IMR-90 (cell line): ENCODE results near the gene AQP12A. TPM values are rescaled to one million over a fixed set of nuclear protein-coding genes. Genes with fewer than 3 reads are reported as not detected.

Experiments
- ATAC-seq: fragments of 200-7000 bp; cut with Tn5 transposase; 2 replicates; pipeline ENCODE4 v1.9.1; 2020; ENCODE audit warnings: low read depth, mild to moderate bottlenecking, moderate library complexity
- BruUV-seq: library from RNA; stranded (reverse); fragments of 400-500 nt; replicated peaks from 2 replicates; lab custom pipeline; 2021; lab: Mats Ljungman, UMichigan
- CTCF ChIA-PET: fragments of 300-600 bp; formaldehyde crosslinking; extraction: SDS; loops from one replicate; lab custom pipeline; 2021; ENCODE audit warnings: antibody characterized with exemption; lab: Yijun Ruan, JAX
- POLR2A ChIA-PET: fragments of 300-600 bp; sonication (Branson Sonifier 250); formaldehyde crosslinking; loops from one replicate; lab custom pipeline; 2022; ENCODE audit warnings: antibody characterized with exemption; ENCODE audit not compliant: unreplicated experiment; lab: Charles Lee
- DNase-seq: peaks from one replicate; pipeline ENCODE4 v3.0.0; 2013
- H2AFZ ChIP-seq: replicated peaks from 2 replicates; pipeline ENCODE3; 2013; ENCODE audit warnings: low read length, mild to moderate bottlenecking; ENCODE audit not compliant: poor library complexity
- H2AK5ac ChIP-seq: 2 replicates; pipeline ENCODE4 v1.6.1; 2013; ENCODE audit warnings: low read depth, low read length, inconsistent platforms
- H2AK9ac ChIP-seq: replicated peaks from 2 replicates; pipeline ENCODE3; 2013; ENCODE audit warnings: mild to moderate bottlenecking, low read depth, low read length, moderate library complexity; ENCODE audit not compliant: poor library complexity
- H2BK120ac ChIP-seq: 2 replicates; pipeline ENCODE4 v1.6.1; 2013; ENCODE audit warnings: low read depth, low read length, inconsistent platforms
- H2BK15ac ChIP-seq: 3 replicates; pipeline ENCODE4 v1.6.1; 2013; ENCODE audit warnings: low read depth, low read length, inconsistent platforms
- H2BK20ac ChIP-seq: 2 replicates; pipeline ENCODE4 v1.6.1; 2013; ENCODE audit warnings: low read depth, mild to moderate bottlenecking, inconsistent platforms, low read length, moderate library complexity
- H2BK5ac ChIP-seq: 2 replicates; pipeline ENCODE4 v1.6.1; 2013; ENCODE audit warnings: mild to moderate bottlenecking, low read depth, low read length, inconsistent platforms; ENCODE audit not compliant: poor library complexity, severe bottlenecking
- H3K14ac ChIP-seq: replicated peaks from 2 replicates; pipeline ENCODE4 v1.6.1; 2013; ENCODE audit warnings: low read depth, low read length, inconsistent platforms
- H3K18ac ChIP-seq: 2 replicates; pipeline ENCODE4 v1.6.1; 2013; ENCODE audit warnings: low read depth, low read length, control low read depth
- H3K23ac ChIP-seq: 2 replicates; pipeline ENCODE4 v1.6.1; 2013; ENCODE audit warnings: low read depth, low read length, inconsistent platforms
- H3K27ac ChIP-seq: 2 replicates; pipeline ENCODE4 v1.5.1; 2013; ENCODE audit warnings: mild to moderate bottlenecking, control low read depth, low read length; ENCODE audit not compliant: insufficient read depth
- H3K27me3 ChIP-seq: 2 replicates; pipeline ENCODE4 v1.6.1; 2013; ENCODE audit warnings: low read length; ENCODE audit not compliant: control insufficient read depth, insufficient read depth
- H3K36me3 ChIP-seq: 2 replicates; pipeline ENCODE4 v1.6.1; 2013; ENCODE audit warnings: low read length, mixed read lengths; ENCODE audit not compliant: control insufficient read depth, insufficient read depth
- H3K4ac ChIP-seq: 2 replicates; pipeline ENCODE4 v1.6.1; 2013; ENCODE audit warnings: low read depth, low read length, inconsistent platforms
- H3K4me1 ChIP-seq: 2 replicates; pipeline ENCODE4 v1.6.1; 2013; ENCODE audit warnings: low read length, mixed read lengths; ENCODE audit not compliant: control insufficient read depth, insufficient read depth
- H3K4me2 ChIP-seq: 2 replicates; pipeline ENCODE4 v1.6.1; 2013; ENCODE audit warnings: low read depth, mild to moderate bottlenecking, control low read depth, low read length, moderate library complexity
- H3K4me3 ChIP-seq: 2 replicates; pipeline ENCODE4 v1.5.1; 2013; ENCODE audit warnings: low read depth, mild to moderate bottlenecking, control low read depth, low read length, moderate library complexity; ENCODE audit not compliant: insufficient read depth
- H3K56ac ChIP-seq: 2 replicates; pipeline ENCODE4 v1.6.1; 2013; ENCODE audit warnings: low read length, inconsistent platforms; ENCODE audit not compliant: insufficient read depth; ENCODE audit errors: extremely low read depth
- H3K79me1 ChIP-seq, 2 experiments: 2 replicates each; pipeline ENCODE4 v1.6.1; 2013; ENCODE audit warnings: low read length in 2 of 2, inconsistent platforms in 1 of 2, low read depth in 1 of 2
- H3K9ac ChIP-seq: 2 replicates; pipeline ENCODE4 v1.6.1; 2013; ENCODE audit warnings: low read depth, low read length, control low read depth
- H3K9me1 ChIP-seq: 2 replicates; pipeline ENCODE4 v1.6.1; 2013; ENCODE audit warnings: low read length, inconsistent platforms; ENCODE audit not compliant: insufficient read depth
- H3K9me3 ChIP-seq: 2 replicates; pipeline ENCODE4 v1.6.1; 2013; ENCODE audit warnings: low read length; ENCODE audit not compliant: control insufficient read depth, insufficient read depth
- H4K20me1 ChIP-seq: 2 replicates; pipeline ENCODE4 v1.6.1; 2013; ENCODE audit warnings: low read length, inconsistent platforms; ENCODE audit not compliant: insufficient read depth
- H4K5ac ChIP-seq: 2 replicates; pipeline ENCODE4 v1.6.1; 2013; ENCODE audit warnings: mild to moderate bottlenecking, low read depth, low read length, control low read depth
- H4K8ac ChIP-seq, 2 experiments: 2 replicates each; pipeline ENCODE4 v1.6.1; 2013; ENCODE audit warnings: low read depth in 2 of 2, low read length in 2 of 2, control low read depth in 1 of 2, inconsistent platforms in 1 of 2
- H4K91ac ChIP-seq: 2 replicates; pipeline ENCODE4 v1.6.1; 2013; ENCODE audit warnings: low read depth, low read length, inconsistent platforms; ENCODE audit not compliant: insufficient read depth
- BHLHE40 ChIP-seq: fragments of 150-350 bp; IDR thresholded peaks from 2 replicates; pipeline ENCODE4 v1.6.1; 2016; ENCODE audit warnings: mild to moderate bottlenecking, low read depth, low read length
- CEBPB ChIP-seq: IDR thresholded peaks from 2 replicates; pipeline ENCODE4 v1.6.1; 2012; ENCODE audit warnings: low read depth, low read length, improper control_type of control experiment
- FOS ChIP-seq: fragments of 150-350 bp; IDR thresholded peaks from 2 replicates; pipeline ENCODE4 v1.6.1; 2016; ENCODE audit warnings: low read depth, low read length
- MAZ ChIP-seq: IDR thresholded peaks from 2 replicates; pipeline ENCODE4 v1.6.1; 2012; ENCODE audit warnings: low read depth, mild to moderate bottlenecking, low read length, improper control_type of control experiment, moderate library complexity, borderline replicate concordance
- NFE2L2 ChIP-seq: fragments of 150-350 bp; IDR thresholded peaks from 2 replicates; pipeline ENCODE4 v1.6.1; 2016; ENCODE audit warnings: low read depth, mild to moderate bottlenecking, low read length
- POLR2A ChIP-seq: IDR thresholded peaks from 2 replicates; pipeline ENCODE4 v1.6.1; 2012; ENCODE audit warnings: mild to moderate bottlenecking, low read depth, low read length
- RAD21 ChIP-seq: IDR thresholded peaks from 2 replicates; pipeline ENCODE4 v1.6.1; 2012; ENCODE audit warnings: low read length, improper control_type of control experiment
- RCOR1 ChIP-seq: IDR thresholded peaks from 2 replicates; pipeline ENCODE4 v1.6.1; 2012; ENCODE audit warnings: mild to moderate bottlenecking, low read length, improper control_type of control experiment; ENCODE audit not compliant: insufficient replicate concordance
- SMC3 ChIP-seq: fragments of 150-350 bp; IDR thresholded peaks from 2 replicates; pipeline ENCODE4 v1.6.1; 2016; ENCODE audit warnings: low read depth, mild to moderate bottlenecking, antibody characterized with exemption, low read length, moderate library complexity
- USF2 ChIP-seq: fragments of 150-350 bp; IDR thresholded peaks from 2 replicates; pipeline ENCODE4 v1.6.1; 2017; ENCODE audit warnings: mild to moderate bottlenecking, antibody characterized with exemption, low read length, low read depth
- WGBS, 2 experiments: methylation state at CpG; one replicate each; pipeline versions ENCODE4 v1.1.5 to v1.1.7; 2013; ENCODE audit warnings: missing lambda C conversion rate in 2 of 2; ENCODE audit not compliant: insufficient read length in 1 of 2; ENCODE audit errors: extremely low coverage in 2 of 2; 5-methylcytosine and 5-hydroxymethylcytosine counted together
- dilution Hi-C: fragments of 300-500 bp; cut with HindIII; formaldehyde crosslinking; loops from one replicate; pipeline ENCODE4 v1.14.3; 2018; ENCODE audit warnings: low sequenced_read_pairs; ENCODE audit not compliant: unreplicated experiment
- in situ Hi-C: fragments of 300-500 bp; cut with MboI; formaldehyde crosslinking; loops from 3 replicates; pipeline ENCODE4 v1.14.3; 2019; ENCODE audit warnings: low sequenced_read_pairs, inconsistent platforms, mixed read lengths
- intact Hi-C: fragments of 100-400 bp; cut with micrococcal nuclease; formaldehyde crosslinking; loops from 2 replicates; pipeline ENCODE4 v1.10.0; 2022
- polyA plus RNA-seq, 3 experiments: library from polyadenylated mRNA; depleted of rRNA; stranded (reverse); fragments of >200 nt; gene quantifications; 2 replicates each; pipeline ENCODE4 v1.2.3, GENCODE V29; 2012; ENCODE audit warnings: low replicate concordance in 1 of 3
- total RNA-seq: library from RNA; depleted of rRNA; stranded (reverse); fragments of >200 nt; gene quantifications from 2 replicates; pipeline ENCODE4 v1.2.3, GENCODE V29; 2012

The AQP12A gene
- total and polyA plus RNA-seq, 2 of the 4 experiments (the other 2 are of a cell fraction): not detected

DNA sequence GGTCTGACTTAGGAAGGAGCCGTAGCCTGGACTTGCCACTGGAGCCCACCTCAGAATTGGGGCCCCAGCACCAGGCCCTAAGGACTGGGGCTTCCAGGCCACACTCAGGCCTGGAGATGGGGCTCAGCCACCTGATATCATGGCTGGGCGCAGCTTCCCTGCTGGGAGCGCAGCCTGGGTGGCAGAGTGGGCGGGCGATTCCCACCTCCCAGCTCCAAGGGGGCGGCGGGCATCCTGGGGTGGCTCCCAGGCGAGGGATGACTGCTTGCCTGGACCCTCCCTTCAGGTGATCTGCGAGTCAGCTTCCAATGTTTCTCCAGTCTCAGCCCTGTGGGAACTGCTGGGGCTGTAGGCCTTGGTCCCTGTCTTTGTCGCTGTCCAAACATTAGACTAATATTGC lies 46.3 kb upstream of the AQP12A start:
- Histone ChIP-seq H3K23ac (no peak overlapping the region), H2BK20ac (no peak overlapping the region), H3K36me3 (no peaks in the 10 kb centered on the region), H3K4me3 (no peak overlapping the region), H4K8ac (no peak overlapping the region), H2AK9ac (no peak overlapping the region), H4K20me1 (no peaks in the 10 kb centered on the region), H2AK5ac (no peak overlapping the region), H3K9ac (no peak overlapping the region), H4K91ac (no peak overlapping the region), H3K4ac (no peak overlapping the region), H3K27ac (no peak overlapping the region), H3K4me1 (no peaks in the 10 kb centered on the region), H3K14ac (no peak overlapping the region), H3K9me1 (no peaks in the 10 kb centered on the region), H3K4me2 (no peak overlapping the region), H2BK15ac (no peak overlapping the region), H4K5ac (no peak overlapping the region), H3K56ac (no peak overlapping the region), H3K79me1 (no peaks in the 10 kb centered on the region), H2AFZ (no peak overlapping the region), H3K18ac (no peak overlapping the region), H3K9me3 (no peaks in the 10 kb centered on the region), H3K27me3 (peaks cover 63% of the 10 kb centered on the region), H2BK120ac (no peak overlapping the region), H2BK5ac (no peak overlapping the region)
- DNase-seq: no peak
- TF ChIP-seq BHLHE40 (no peak), SMC3 (no peak), USF2 (no peak), RCOR1 (no peak), POLR2A (no peak), MAZ (no peak), NFE2L2 (no peak), CEBPB (no peak), FOS (no peak), RAD21 (no peak)
- dilution Hi-C loops (no loop called here), in situ Hi-C loops (no loop called here), intact Hi-C loops (no loop called here)
- CTCF ChIA-PET: no interaction called here
- no peak for ATAC-seq
- POLR2A ChIA-PET: no interaction called here
- WGBS, 2 experiments: no CpG with 5 or more reads among the region's 10 CpGs
- BruUV-seq: no TSS peak
